Endodermal cell (in vitro differentiated cells): ENCODE measurements around the gene CMIP. TPM values are rescaled to one million over a fixed set of nuclear protein-coding genes. Genes with fewer than 3 reads are reported as not detected.

Source experiments
- DNase-seq: peaks from one replicate; pipeline ENCODE4 v3.0.0-alpha.2; 2017
- H3K27ac ChIP-seq: 2 replicates; pipeline ENCODE4 v1.5.1; 2013; ENCODE audit warnings: mild to moderate bottlenecking, low read depth, low read length, moderate library complexity
- H3K27me3 ChIP-seq: 2 replicates; pipeline ENCODE4 v1.6.1; 2013; ENCODE audit warnings: mild to moderate bottlenecking, low read length, moderate library complexity; ENCODE audit not compliant: insufficient read depth, control insufficient read depth, poor library complexity, severe bottlenecking
- H3K36me3 ChIP-seq: 2 replicates; pipeline ENCODE4 v1.7.0; 2013; ENCODE audit warnings: mild to moderate bottlenecking, low read length, moderate library complexity; ENCODE audit not compliant: control insufficient read depth, insufficient read depth
- H3K4me1 ChIP-seq: one replicate; pipeline ENCODE4 v1.7.0; 2013; ENCODE audit warnings: low read length; ENCODE audit not compliant: control insufficient read depth, insufficient read depth
- H3K4me3 ChIP-seq: 2 replicates; pipeline ENCODE4 v1.5.1; 2013; ENCODE audit warnings: mild to moderate bottlenecking, low read length, moderate library complexity
- H3K9ac ChIP-seq: 2 replicates; pipeline ENCODE4 v1.6.1; 2013; ENCODE audit warnings: mild to moderate bottlenecking, low read length, moderate library complexity; ENCODE audit not compliant: poor library complexity, severe bottlenecking; ENCODE audit errors: extremely low read depth
- H3K9me3 ChIP-seq: 2 replicates; pipeline ENCODE4 v1.6.1; 2013; ENCODE audit warnings: mild to moderate bottlenecking, low read length, moderate library complexity; ENCODE audit not compliant: control insufficient read depth
- H3K27ac Mint-ChIP-seq: 2 replicates; pipeline ENCODE4 v1.8.0; 2020; ENCODE audit warnings: mixed read lengths
- H3K27me3 Mint-ChIP-seq: 2 replicates; pipeline ENCODE4 v1.8.0; 2021; ENCODE audit warnings: mild to moderate bottlenecking, mixed read lengths; ENCODE audit not compliant: insufficient read depth
- H3K36me3 Mint-ChIP-seq: 2 replicates; pipeline ENCODE4 v1.8.0; 2020; ENCODE audit warnings: low read depth, mixed read lengths
- H3K4me1 Mint-ChIP-seq: 2 replicates; pipeline ENCODE4 v1.8.0; 2020; ENCODE audit warnings: mixed read lengths
- H3K4me3 Mint-ChIP-seq: 2 replicates; pipeline ENCODE4 v1.8.0; 2020; ENCODE audit warnings: mild to moderate bottlenecking, moderate library complexity, mixed read lengths
- H3K9me3 Mint-ChIP-seq: 2 replicates; pipeline ENCODE4 v1.8.0; 2020; ENCODE audit warnings: mild to moderate bottlenecking, mixed read lengths
- CTCF ChIP-seq: fragments of 200-600 bp; sonication (generic); conservative IDR thresholded peaks from 2 replicates; pipeline ENCODE4 v1.5.0; 2021; ENCODE audit warnings: antibody characterized with exemption, mild to moderate bottlenecking
- WGBS, 2 experiments: methylation state at CpG; one replicate each; pipeline versions ENCODE4 v1.1.5 to v1.1.7; 2013; ENCODE audit warnings: missing lambda C conversion rate in 2 of 2, mixed read lengths in 1 of 2; ENCODE audit not compliant: insufficient coverage in 1 of 2, insufficient read length in 1 of 2; 5-methylcytosine and 5-hydroxymethylcytosine counted together
- total RNA-seq, 2 donors: library from RNA; stranded (reverse); fragmentation: NEBNext Ultra II Directional in 1 of 2; extraction: Animal tissue kit (Norgen Biotek cat#: 25700) in 1 of 2; gene quantifications; 2 replicates in 1 of 2; 3 replicates in 1 of 2; pipeline ENCODE4 v1.2.1, GENCODE V29; 2021

Gene CMIP
- total RNA-seq, 2 donors from 2014 or later, result 64.0 to 64.7 TPM

DNA sequence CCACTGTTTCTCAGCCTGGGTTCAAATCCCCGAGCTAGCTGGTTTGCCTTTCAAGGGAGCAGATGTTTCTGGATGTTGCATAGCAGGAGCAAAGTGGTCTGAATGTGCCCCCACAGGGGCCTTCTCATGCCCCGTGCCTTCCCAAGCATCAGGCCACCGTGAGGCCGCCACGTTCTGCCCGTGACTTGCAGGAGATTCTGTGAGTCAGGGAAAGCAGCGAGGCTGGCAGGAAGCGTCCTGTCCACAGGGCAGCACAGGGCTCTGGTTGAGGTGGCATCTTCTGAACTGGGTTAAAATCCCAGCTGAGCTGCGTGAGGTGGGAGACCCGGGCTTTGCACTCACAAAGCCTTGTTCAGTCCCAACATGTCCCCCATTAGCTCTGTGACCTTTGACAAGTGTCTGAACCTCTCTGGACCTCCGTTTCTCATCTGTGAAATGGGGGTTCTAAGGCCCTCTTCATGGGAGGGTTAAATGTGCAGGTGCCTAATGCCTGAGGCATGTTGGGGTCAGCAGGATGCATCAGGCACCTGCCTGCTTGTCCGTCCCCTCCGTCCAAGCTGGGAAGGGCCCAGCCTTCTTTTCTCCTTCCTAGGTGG lies 239.7 kb downstream of the CMIP start:
- Mint-ChIP-seq H3K27me3 (no peaks in the 10 kb centered on the region), H3K4me1 (no peaks in the 10 kb centered on the region), H3K4me3 (no peak overlapping the region), H3K9me3 (no peaks in the 10 kb centered on the region), H3K36me3 (peaks cover 31% of the 10 kb centered on the region), H3K27ac (no peak overlapping the region)
- 89 to 94% methylated on average over 8 to 13 of the region's 13 CpGs for WGBS, 2 experiments
- Histone ChIP-seq H3K27ac (no peak overlapping the region), H3K36me3 (peaks cover 19% of the 10 kb centered on the region), H3K4me3 (no peak overlapping the region), H3K27me3 (no peaks in the 10 kb centered on the region), H3K9me3 (no peaks in the 10 kb centered on the region), H3K9ac (no peak overlapping the region), H3K4me1 (no peaks in the 10 kb centered on the region)
- no peak for DNase-seq
- no peak for TF ChIP-seq CTCF

DNA sequence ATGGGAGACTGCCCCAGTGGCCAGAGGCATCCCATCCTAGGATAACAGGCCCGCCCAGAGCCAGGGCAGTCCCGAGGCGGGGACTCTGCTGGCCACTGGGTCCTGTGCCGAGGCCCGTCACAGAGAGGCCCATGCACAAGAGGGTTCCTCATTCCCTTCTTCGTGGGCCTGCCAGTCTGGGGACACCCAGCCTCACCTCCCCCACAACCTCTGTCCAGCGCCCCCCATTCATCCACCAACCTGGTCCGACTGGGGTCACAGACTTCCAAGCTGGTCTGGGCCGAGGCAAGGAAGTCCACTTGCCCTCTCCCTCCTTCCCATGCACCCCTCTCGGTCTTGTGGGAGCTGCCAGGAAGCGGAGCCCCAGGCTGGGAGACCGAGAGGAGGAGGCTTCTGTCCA lies 240.3 kb downstream of the CMIP start:
- peaks cover 19% of the 10 kb centered on the region for H3K36me3 ChIP-seq
- no peaks in the 10 kb centered on the region for H3K4me1 ChIP-seq
- H3K9me3 Mint-ChIP-seq, result no peaks in the 10 kb centered on the region
- no peaks in the 10 kb centered on the region for H3K9me3 ChIP-seq
- no peak overlapping the region for H3K4me3 Mint-ChIP-seq
- WGBS, 2 experiments, result 94 to 98% methylated on average over 6 to 12 of the region's 12 CpGs
- H3K27ac ChIP-seq, result no peak overlapping the region
- no peak overlapping the region for H3K9ac ChIP-seq
- H3K27ac Mint-ChIP-seq, result no peak overlapping the region
- DNase-seq, result no peak
- no peak overlapping the region for H3K4me3 ChIP-seq
- no peaks in the 10 kb centered on the region for H3K27me3 ChIP-seq
- no peaks in the 10 kb centered on the region for H3K27me3 Mint-ChIP-seq
- H3K36me3 Mint-ChIP-seq, result peaks cover 29% of the 10 kb centered on the region
- H3K4me1 Mint-ChIP-seq, result no peaks in the 10 kb centered on the region
- no peak for TF ChIP-seq CTCF

- no peak overlapping the region for H3K27ac ChIP-seq
- peaks cover 16% of the 10 kb centered on the region for H3K36me3 ChIP-seq
- Mint-ChIP-seq H3K9me3 (no peaks in the 10 kb centered on the region), H3K4me3 (no peak overlapping the region), H3K4me1 (no peaks in the 10 kb centered on the region), H3K36me3 (peaks cover 21% of the 10 kb centered on the region), H3K27ac (peak overlapping the region; percentile 44), H3K27me3 (no peaks in the 10 kb centered on the region)
- no peak overlapping the region for H3K4me3 ChIP-seq
- H3K4me1 ChIP-seq, result no peaks in the 10 kb centered on the region
- no peak for DNase-seq
- no peak overlapping the region for H3K9ac ChIP-seq
- WGBS, 2 experiments, result 93 to 94% methylated on average over 17 to 24 of the region's 24 CpGs
- no peaks in the 10 kb centered on the region for H3K9me3 ChIP-seq
- H3K27me3 ChIP-seq, result no peaks in the 10 kb centered on the region
- no peak for TF ChIP-seq CTCF
Measured at GRCh38 chr16:81686391-81687130, 242.0 kb downstream of the CMIP start.
